WTC11 (cell line): Measurements from ENCODE around the gene PTPRG. TPM values are rescaled to one million over a fixed set of nuclear protein-coding genes. Genes with fewer than 3 reads are reported as not detected.
A peak's percentile ranks its signal among the peaks of the same experiment; 100 is the strongest.

Source experiments
- ATAC-seq: fragments of 200-7000 bp; cut with Tn5 transposase; 2 replicates; pipeline ENCODE4 v1.10.0; 2021; ENCODE audit warnings: mild to moderate bottlenecking, moderate library complexity
- CTCF ChIA-PET: fragments of 300-600 bp; sonication (Branson Sonifier 250); formaldehyde crosslinking; loops from one replicate; lab custom pipeline; 2021; ENCODE audit warnings: antibody characterized with exemption; lab: Charles Lee
- POLR2A ChIA-PET: fragments of 350-600 bp; sonication (Branson Sonifier 250); formaldehyde crosslinking; loops from one replicate; lab custom pipeline; 2021; ENCODE audit warnings: antibody characterized with exemption; lab: Charles Lee
- DNase-seq: peaks from one replicate; pipeline ENCODE4 v3.0.0; 2021; ENCODE audit warnings: low spot score
- H3K27ac Mint-ChIP-seq: 2 replicates; pipeline ENCODE4 v1.8.0; 2021; ENCODE audit warnings: mixed read lengths
- H3K27me3 Mint-ChIP-seq: 2 replicates; pipeline ENCODE4 v1.8.0; 2021; ENCODE audit warnings: low read depth, mild to moderate bottlenecking, moderate library complexity, mixed read lengths
- H3K36me3 Mint-ChIP-seq: 2 replicates; pipeline ENCODE4 v1.8.0; 2021; ENCODE audit warnings: mixed read lengths
- H3K4me1 Mint-ChIP-seq: 2 replicates; pipeline ENCODE4 v1.8.0; 2022; ENCODE audit warnings: mixed read lengths
- H3K4me3 Mint-ChIP-seq: 2 replicates; pipeline ENCODE4 v1.8.0; 2021; ENCODE audit warnings: mild to moderate bottlenecking, moderate library complexity, mixed read lengths
- H3K9me3 Mint-ChIP-seq: 2 replicates; pipeline ENCODE4 v1.8.0; 2021; ENCODE audit warnings: mixed read lengths
- CBFB ChIP-seq: sonication (generic); formaldehyde crosslinking; IDR thresholded peaks from 2 replicates; pipeline ENCODE4 v1.8.1; 2022; ENCODE audit warnings: mild to moderate bottlenecking, low read depth, missing genetic modification reagents
- ELF4 ChIP-seq: sonication (generic); formaldehyde crosslinking; IDR thresholded peaks from 2 replicates; pipeline ENCODE4 v1.8.1; 2022; ENCODE audit warnings: low read depth, mild to moderate bottlenecking, moderate library complexity, missing genetic modification reagents
- GTF2I ChIP-seq: fragments of 250-450 bp; sonication (Bioruptor Pico); conservative IDR thresholded peaks from 2 replicates; pipeline ENCODE4 v1.4.0; 2021; ENCODE audit warnings: mild to moderate bottlenecking
- HMGA2 ChIP-seq: fragments of 250-450 bp; sonication (Bioruptor Pico); IDR thresholded peaks from 2 replicates; pipeline ENCODE4 v1.4.0; 2021; ENCODE audit warnings: mild to moderate bottlenecking, moderate library complexity
- JAZF1 ChIP-seq: fragments of 250-450 bp; sonication (Bioruptor Pico); IDR thresholded peaks from 2 replicates; pipeline ENCODE4 v1.9.0; 2021; ENCODE audit warnings: moderate library complexity, mild to moderate bottlenecking, inconsistent platforms
- JUN ChIP-seq: sonication (generic); formaldehyde crosslinking; IDR thresholded peaks from 2 replicates; pipeline ENCODE4 v1.8.0; 2023; ENCODE audit warnings: mild to moderate bottlenecking, missing genetic modification reagents
- MYBL2 ChIP-seq: sonication (generic); formaldehyde crosslinking; IDR thresholded peaks from 2 replicates; pipeline ENCODE4 v1.8.1; 2023; ENCODE audit warnings: mild to moderate bottlenecking, moderate library complexity, missing genetic modification reagents
- NFATC4 ChIP-seq: fragments of 250-450 bp; sonication (Bioruptor Pico); IDR thresholded peaks from 2 replicates; pipeline ENCODE4 v1.9.0; 2021; ENCODE audit warnings: mild to moderate bottlenecking
- NR3C1 ChIP-seq: sonication (generic); formaldehyde crosslinking; conservative IDR thresholded peaks from 2 replicates; pipeline ENCODE4 v1.8.1; 2023; ENCODE audit warnings: low read depth, mild to moderate bottlenecking, missing genetic modification reagents
- ZBTB21 ChIP-seq: sonication (generic); formaldehyde crosslinking; IDR thresholded peaks from 2 replicates; pipeline ENCODE4 v1.8.1; 2023; ENCODE audit warnings: mild to moderate bottlenecking, missing genetic modification reagents, borderline replicate concordance
- ZNF121 ChIP-seq: sonication (generic); formaldehyde crosslinking; IDR thresholded peaks from 2 replicates; pipeline ENCODE4 v1.8.0; 2023; ENCODE audit warnings: missing genetic modification reagents
- ZNF219 ChIP-seq: sonication (generic); formaldehyde crosslinking; IDR thresholded peaks from 2 replicates; pipeline ENCODE4 v1.8.0; 2023; ENCODE audit warnings: missing genetic modification reagents, mild to moderate bottlenecking, borderline replicate concordance
- ZNF317 ChIP-seq: sonication (generic); formaldehyde crosslinking; IDR thresholded peaks from 2 replicates; pipeline ENCODE4 v1.8.1; 2023; ENCODE audit warnings: low read depth, mild to moderate bottlenecking, moderate library complexity, missing genetic modification reagents, borderline replicate concordance
- ZNF423 ChIP-seq: fragments of 250-450 bp; sonication (Bioruptor Pico); IDR thresholded peaks from 2 replicates; pipeline ENCODE4 v2.1.2; 2022; ENCODE audit warnings: mild to moderate bottlenecking, moderate library complexity
- ZNF671 ChIP-seq: fragments of 250-450 bp; sonication (Bioruptor Pico); IDR thresholded peaks from 2 replicates; pipeline ENCODE4 v1.8.0; 2021; ENCODE audit warnings: mild to moderate bottlenecking
- total RNA-seq: library from RNA; stranded (reverse); gene quantifications from 3 replicates; pipeline ENCODE4 v1.2.3, GENCODE V29; 2021
- TF ChIP-seq, protein P1 (sequence below): sonication (generic); formaldehyde crosslinking; IDR thresholded peaks from 2 replicates; pipeline ENCODE4 v1.8.1; 2022; ENCODE audit warnings: mild to moderate bottlenecking, missing genetic modification reagents, moderate library complexity, borderline replicate concordance
- TF ChIP-seq, protein P2 (sequence below): fragments of 250-450 bp; sonication (Bioruptor Pico); IDR thresholded peaks from 2 replicates; pipeline ENCODE4 v1.9.0; 2021; ENCODE audit warnings: mild to moderate bottlenecking
- TF ChIP-seq, protein P3 (sequence below): fragments of 250-450 bp; sonication (Bioruptor Pico); IDR thresholded peaks from 2 replicates; pipeline ENCODE4 v1.8.0; 2021; ENCODE audit warnings: mild to moderate bottlenecking
- TF ChIP-seq, protein P4 (sequence below): fragments of 200-600 bp; IDR thresholded peaks from 2 replicates; pipeline ENCODE4 v1.8.0; 2022; ENCODE audit warnings: antibody characterized with exemption
- TF ChIP-seq, protein P5 (sequence below): sonication (generic); formaldehyde crosslinking; IDR thresholded peaks from 2 replicates; pipeline ENCODE4 v1.8.0; 2022; ENCODE audit warnings: mild to moderate bottlenecking, missing genetic modification reagents
- TF ChIP-seq, protein P6 (sequence below): sonication (generic); formaldehyde crosslinking; IDR thresholded peaks from 2 replicates; pipeline ENCODE4 v1.8.1; 2022; ENCODE audit warnings: missing genetic modification reagents, borderline replicate concordance
- TF ChIP-seq, protein P7 (sequence below): sonication (generic); formaldehyde crosslinking; IDR thresholded peaks from 2 replicates; pipeline ENCODE4 v1.8.0; 2022; ENCODE audit warnings: missing genetic modification reagents

PTPRG gene
- total RNA-seq, 1 experiment from 2014 or later, result 106 TPM

DNA sequence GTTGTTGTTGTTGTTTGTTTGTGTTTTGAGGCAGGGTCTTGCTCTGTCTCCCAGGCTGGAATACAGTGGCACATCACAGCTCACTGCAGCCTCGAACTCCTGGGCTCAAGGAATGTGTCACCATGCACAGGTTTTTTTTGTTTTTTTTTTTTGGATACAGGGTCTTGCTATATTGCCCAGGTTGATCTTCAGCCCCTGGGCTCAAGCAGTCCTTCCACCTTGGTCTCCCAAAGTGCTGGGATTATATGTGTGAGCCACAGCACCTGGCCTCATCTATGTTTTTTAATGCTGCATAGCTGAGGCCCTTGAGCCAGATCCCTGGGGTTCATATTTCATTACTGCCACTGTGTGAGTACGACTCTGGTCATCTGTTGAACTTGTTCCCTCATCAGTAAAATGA lies 459.3 kb downstream of the PTPRG start:
- ChIA-PET CTCF (no interaction called here), POLR2A (interaction anchor here (1.4 kb wide), 1 partner anchor 11 kb away, joined by 4 read pairs; no protein-coding TSS in a partner anchor)
- DNase-seq, result no peak
- TF ChIP-seq HMGA2 (CRISPR knock-in tag) (no peak), ZNF121 (CRISPR knock-in tag) (peak; percentile 92)
- no peak overlapping the region for H3K27ac Mint-ChIP-seq
- no peak overlapping the region for H3K4me3 Mint-ChIP-seq
- no peak for ATAC-seq
- H3K4me1 Mint-ChIP-seq, result peaks cover 41% of the 10 kb centered on the region
- peaks cover 8% of the 10 kb centered on the region for H3K36me3 Mint-ChIP-seq
- H3K9me3 Mint-ChIP-seq, result no peaks in the 10 kb centered on the region
- H3K27me3 Mint-ChIP-seq, result no peaks in the 10 kb centered on the region

DNA sequence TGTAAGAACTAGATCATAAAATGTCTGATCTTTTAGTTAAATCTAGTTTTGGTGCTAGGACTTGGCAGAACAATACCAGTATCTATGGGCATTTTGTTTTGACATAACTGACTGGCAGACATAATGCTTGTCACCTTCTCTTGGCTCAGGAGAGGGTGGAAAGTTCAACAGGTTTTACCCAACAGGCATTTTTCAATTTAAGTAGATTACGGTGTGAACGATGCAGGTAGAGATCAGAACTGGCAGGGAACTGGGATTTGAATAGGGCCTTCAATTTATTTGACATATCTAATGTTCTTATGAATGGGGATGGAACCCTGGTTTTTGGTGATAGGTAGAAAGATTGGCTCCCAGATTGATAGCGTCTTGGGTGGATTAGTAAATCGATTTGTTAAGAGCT lies 460.9 kb downstream of the PTPRG start:
- CTCF ChIA-PET, result no interaction called here
- no peaks in the 10 kb centered on the region for H3K27me3 Mint-ChIP-seq
- peaks cover 43% of the 10 kb centered on the region for H3K4me1 Mint-ChIP-seq
- peaks cover 8% of the 10 kb centered on the region for H3K36me3 Mint-ChIP-seq
- no peak overlapping the region for H3K4me3 Mint-ChIP-seq
- no peaks in the 10 kb centered on the region for H3K9me3 Mint-ChIP-seq
- H3K27ac Mint-ChIP-seq, result no peak overlapping the region
- POLR2A ChIA-PET, result no interaction called here
- no peak for ATAC-seq
- TF ChIP-seq ZNF317 (no peak), ZNF671 (no peak)
- TF ChIP-seq, protein P1, sequence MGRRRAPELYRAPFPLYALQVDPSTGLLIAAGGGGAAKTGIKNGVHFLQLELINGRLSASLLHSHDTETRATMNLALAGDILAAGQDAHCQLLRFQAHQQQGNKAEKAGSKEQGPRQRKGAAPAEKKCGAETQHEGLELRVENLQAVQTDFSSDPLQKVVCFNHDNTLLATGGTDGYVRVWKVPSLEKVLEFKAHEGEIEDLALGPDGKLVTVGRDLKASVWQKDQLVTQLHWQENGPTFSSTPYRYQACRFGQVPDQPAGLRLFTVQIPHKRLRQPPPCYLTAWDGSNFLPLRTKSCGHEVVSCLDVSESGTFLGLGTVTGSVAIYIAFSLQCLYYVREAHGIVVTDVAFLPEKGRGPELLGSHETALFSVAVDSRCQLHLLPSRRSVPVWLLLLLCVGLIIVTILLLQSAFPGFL, result no peak
- TF ChIP-seq, all 79 proteins: peak for 0
- no peak for DNase-seq

DNA sequence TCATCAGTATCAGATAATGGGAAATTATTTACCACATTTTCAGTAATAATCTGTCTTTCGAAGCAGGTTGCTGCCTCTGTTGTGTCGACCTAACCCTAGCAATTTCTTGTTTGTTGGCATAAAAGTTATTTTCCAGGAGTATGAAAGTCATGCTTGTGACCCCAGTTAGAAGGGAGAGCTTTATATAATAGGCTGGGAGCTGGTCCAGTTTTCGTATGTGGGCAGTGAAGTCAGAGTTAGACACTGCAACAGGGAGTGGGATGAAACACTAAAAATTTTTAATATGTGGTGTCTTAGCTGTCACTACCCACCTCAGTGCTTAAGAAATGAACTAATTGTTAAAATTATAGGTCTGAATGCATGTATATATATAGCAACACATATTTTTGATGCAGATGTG lies 463.5 kb downstream of the PTPRG start:
- Mint-ChIP-seq H3K27me3 (no peaks in the 10 kb centered on the region), H3K9me3 (no peaks in the 10 kb centered on the region), H3K4me3 (no peak overlapping the region), H3K36me3 (no peaks in the 10 kb centered on the region; the same call in 1 of the 2 replicates), H3K27ac (no peak overlapping the region), H3K4me1 (peaks cover 42% of the 10 kb centered on the region)
- ATAC-seq, result no peak
- no peak for DNase-seq
- ChIA-PET CTCF (no interaction called here), POLR2A (no interaction called here)
- no peak for TF ChIP-seq ZNF423 (CRISPR knock-in tag)
- no peak for TF ChIP-seq JAZF1 (CRISPR knock-in tag)
- TF ChIP-seq ZBTB21, result no peak
- TF ChIP-seq, protein P2, sequence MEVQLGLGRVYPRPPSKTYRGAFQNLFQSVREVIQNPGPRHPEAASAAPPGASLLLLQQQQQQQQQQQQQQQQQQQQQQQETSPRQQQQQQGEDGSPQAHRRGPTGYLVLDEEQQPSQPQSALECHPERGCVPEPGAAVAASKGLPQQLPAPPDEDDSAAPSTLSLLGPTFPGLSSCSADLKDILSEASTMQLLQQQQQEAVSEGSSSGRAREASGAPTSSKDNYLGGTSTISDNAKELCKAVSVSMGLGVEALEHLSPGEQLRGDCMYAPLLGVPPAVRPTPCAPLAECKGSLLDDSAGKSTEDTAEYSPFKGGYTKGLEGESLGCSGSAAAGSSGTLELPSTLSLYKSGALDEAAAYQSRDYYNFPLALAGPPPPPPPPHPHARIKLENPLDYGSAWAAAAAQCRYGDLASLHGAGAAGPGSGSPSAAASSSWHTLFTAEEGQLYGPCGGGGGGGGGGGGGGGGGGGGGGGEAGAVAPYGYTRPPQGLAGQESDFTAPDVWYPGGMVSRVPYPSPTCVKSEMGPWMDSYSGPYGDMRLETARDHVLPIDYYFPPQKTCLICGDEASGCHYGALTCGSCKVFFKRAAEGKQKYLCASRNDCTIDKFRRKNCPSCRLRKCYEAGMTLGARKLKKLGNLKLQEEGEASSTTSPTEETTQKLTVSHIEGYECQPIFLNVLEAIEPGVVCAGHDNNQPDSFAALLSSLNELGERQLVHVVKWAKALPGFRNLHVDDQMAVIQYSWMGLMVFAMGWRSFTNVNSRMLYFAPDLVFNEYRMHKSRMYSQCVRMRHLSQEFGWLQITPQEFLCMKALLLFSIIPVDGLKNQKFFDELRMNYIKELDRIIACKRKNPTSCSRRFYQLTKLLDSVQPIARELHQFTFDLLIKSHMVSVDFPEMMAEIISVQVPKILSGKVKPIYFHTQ (CRISPR knock-in tag), result no peak
- TF ChIP-seq, protein P3, sequence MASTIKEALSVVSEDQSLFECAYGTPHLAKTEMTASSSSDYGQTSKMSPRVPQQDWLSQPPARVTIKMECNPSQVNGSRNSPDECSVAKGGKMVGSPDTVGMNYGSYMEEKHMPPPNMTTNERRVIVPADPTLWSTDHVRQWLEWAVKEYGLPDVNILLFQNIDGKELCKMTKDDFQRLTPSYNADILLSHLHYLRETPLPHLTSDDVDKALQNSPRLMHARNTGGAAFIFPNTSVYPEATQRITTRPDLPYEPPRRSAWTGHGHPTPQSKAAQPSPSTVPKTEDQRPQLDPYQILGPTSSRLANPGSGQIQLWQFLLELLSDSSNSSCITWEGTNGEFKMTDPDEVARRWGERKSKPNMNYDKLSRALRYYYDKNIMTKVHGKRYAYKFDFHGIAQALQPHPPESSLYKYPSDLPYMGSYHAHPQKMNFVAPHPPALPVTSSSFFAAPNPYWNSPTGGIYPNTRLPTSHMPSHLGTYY (CRISPR knock-in tag), result no peak
- no peak for TF ChIP-seq GTF2I
- TF ChIP-seq MYBL2 (CRISPR knock-in tag), result no peak
- TF ChIP-seq ELF4 (CRISPR knock-in tag), result no peak
- TF ChIP-seq, protein P4, sequence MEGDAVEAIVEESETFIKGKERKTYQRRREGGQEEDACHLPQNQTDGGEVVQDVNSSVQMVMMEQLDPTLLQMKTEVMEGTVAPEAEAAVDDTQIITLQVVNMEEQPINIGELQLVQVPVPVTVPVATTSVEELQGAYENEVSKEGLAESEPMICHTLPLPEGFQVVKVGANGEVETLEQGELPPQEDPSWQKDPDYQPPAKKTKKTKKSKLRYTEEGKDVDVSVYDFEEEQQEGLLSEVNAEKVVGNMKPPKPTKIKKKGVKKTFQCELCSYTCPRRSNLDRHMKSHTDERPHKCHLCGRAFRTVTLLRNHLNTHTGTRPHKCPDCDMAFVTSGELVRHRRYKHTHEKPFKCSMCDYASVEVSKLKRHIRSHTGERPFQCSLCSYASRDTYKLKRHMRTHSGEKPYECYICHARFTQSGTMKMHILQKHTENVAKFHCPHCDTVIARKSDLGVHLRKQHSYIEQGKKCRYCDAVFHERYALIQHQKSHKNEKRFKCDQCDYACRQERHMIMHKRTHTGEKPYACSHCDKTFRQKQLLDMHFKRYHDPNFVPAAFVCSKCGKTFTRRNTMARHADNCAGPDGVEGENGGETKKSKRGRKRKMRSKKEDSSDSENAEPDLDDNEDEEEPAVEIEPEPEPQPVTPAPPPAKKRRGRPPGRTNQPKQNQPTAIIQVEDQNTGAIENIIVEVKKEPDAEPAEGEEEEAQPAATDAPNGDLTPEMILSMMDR, result no peak
- TF ChIP-seq NR3C1 (CRISPR knock-in tag), result no peak
- TF ChIP-seq ZNF219, result no peak
- TF ChIP-seq, protein P5, sequence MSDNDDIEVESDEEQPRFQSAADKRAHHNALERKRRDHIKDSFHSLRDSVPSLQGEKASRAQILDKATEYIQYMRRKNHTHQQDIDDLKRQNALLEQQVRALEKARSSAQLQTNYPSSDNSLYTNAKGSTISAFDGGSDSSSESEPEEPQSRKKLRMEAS (CRISPR knock-in tag), result no peak
- TF ChIP-seq NFATC4 (CRISPR knock-in tag), result no peak
- TF ChIP-seq CBFB (CRISPR knock-in tag), result no peak
- TF ChIP-seq, protein P6, sequence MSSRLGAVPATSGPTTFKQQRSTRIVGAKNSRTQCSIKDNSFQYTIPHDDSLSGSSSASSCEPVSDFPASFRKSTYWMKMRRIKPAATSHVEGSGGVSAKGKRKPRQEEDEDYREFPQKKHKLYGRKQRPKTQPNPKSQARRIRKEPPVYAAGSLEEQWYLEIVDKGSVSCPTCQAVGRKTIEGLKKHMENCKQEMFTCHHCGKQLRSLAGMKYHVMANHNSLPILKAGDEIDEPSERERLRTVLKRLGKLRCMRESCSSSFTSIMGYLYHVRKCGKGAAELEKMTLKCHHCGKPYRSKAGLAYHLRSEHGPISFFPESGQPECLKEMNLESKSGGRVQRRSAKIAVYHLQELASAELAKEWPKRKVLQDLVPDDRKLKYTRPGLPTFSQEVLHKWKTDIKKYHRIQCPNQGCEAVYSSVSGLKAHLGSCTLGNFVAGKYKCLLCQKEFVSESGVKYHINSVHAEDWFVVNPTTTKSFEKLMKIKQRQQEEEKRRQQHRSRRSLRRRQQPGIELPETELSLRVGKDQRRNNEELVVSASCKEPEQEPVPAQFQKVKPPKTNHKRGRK, result no peak
- TF ChIP-seq, protein P7, sequence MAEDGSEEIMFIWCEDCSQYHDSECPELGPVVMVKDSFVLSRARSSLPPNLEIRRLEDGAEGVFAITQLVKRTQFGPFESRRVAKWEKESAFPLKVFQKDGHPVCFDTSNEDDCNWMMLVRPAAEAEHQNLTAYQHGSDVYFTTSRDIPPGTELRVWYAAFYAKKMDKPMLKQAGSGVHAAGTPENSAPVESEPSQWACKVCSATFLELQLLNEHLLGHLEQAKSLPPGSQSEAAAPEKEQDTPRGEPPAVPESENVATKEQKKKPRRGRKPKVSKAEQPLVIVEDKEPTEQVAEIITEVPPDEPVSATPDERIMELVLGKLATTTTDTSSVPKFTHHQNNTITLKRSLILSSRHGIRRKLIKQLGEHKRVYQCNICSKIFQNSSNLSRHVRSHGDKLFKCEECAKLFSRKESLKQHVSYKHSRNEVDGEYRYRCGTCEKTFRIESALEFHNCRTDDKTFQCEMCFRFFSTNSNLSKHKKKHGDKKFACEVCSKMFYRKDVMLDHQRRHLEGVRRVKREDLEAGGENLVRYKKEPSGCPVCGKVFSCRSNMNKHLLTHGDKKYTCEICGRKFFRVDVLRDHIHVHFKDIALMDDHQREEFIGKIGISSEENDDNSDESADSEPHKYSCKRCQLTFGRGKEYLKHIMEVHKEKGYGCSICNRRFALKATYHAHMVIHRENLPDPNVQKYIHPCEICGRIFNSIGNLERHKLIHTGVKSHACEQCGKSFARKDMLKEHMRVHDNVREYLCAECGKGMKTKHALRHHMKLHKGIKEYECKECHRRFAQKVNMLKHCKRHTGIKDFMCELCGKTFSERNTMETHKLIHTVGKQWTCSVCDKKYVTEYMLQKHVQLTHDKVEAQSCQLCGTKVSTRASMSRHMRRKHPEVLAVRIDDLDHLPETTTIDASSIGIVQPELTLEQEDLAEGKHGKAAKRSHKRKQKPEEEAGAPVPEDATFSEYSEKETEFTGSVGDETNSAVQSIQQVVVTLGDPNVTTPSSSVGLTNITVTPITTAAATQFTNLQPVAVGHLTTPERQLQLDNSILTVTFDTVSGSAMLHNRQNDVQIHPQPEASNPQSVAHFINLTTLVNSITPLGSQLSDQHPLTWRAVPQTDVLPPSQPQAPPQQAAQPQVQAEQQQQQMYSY (CRISPR knock-in tag), result no peak
- no peak for TF ChIP-seq JUN (CRISPR knock-in tag)
